Stimulated activated effector memory CD8-positive, alpha-beta T cell treated with anti-CD3 and anti-CD28 coated beads, Interleukin-12 subunit alpha, Interleukin-12 subunit beta, amount 100 ng/mL, for 72 hours (primary cell): ENCODE data around the gene CHD3.

Experiments used
- ATAC-seq: fragments of 150-1000 bp; cut with Tn5 transposase; 2 replicates; pipeline ENCODE4 v1.10.0; 2021
- DNase-seq, 2 donors: peaks; one replicate each; pipeline ENCODE4 v3.0.0; 2021 to 2022; ENCODE audit warnings: low spot score in 2 of 2
- H3K27ac Mint-ChIP-seq: one replicate; pipeline ENCODE4 v1.8.0; 2022; ENCODE audit warnings: mild to moderate bottlenecking, mixed read lengths
- H3K36me3 Mint-ChIP-seq: one replicate; pipeline ENCODE4 v1.8.0; 2022; ENCODE audit warnings: mild to moderate bottlenecking, mixed read lengths
- H3K4me1 Mint-ChIP-seq: one replicate; pipeline ENCODE4 v1.8.0; 2022; ENCODE audit warnings: mixed read lengths
- H3K4me3 Mint-ChIP-seq: one replicate; pipeline ENCODE4 v1.8.0; 2022; ENCODE audit warnings: mild to moderate bottlenecking, mixed read lengths
- H3K9me3 Mint-ChIP-seq: one replicate; pipeline ENCODE4 v1.8.0; 2022; ENCODE audit warnings: mixed read lengths

The CHD3 gene

GRCh38 chr17:7888184-7888920 lies at the start of gene CHD3:
Gene CHD3, plus strand, starts transcription at chr17:7888789. Its CDS starts 212 bp downstream, at chr17:7889001.
- Mint-ChIP-seq H3K4me3 (no peak within 1 kb of the TSS), H3K4me1 (peaks cover 8% of the 10 kb centered on the region), H3K36me3 (no peaks in the 10 kb centered on the region), H3K9me3 (no peaks in the 10 kb centered on the region), H3K27ac (no peak within 1 kb of the TSS)
- DNase-seq (peak; percentile 20 to 70), ATAC-seq (peak; percentile 27)

- Mint-ChIP-seq H3K27ac (peak overlapping the region; percentile 84), H3K36me3 (peaks cover 38% of the 10 kb centered on the region), H3K9me3 (no peaks in the 10 kb centered on the region), H3K4me3 (peak overlapping the region; percentile 99), H3K4me1 (peaks cover 79% of the 10 kb centered on the region)
- DNase-seq (no peak), ATAC-seq (no peak)
These were observed 49.3 kb upstream of the CHD3 start for GRCh38 chr17:7839190-7839875.

- Mint-ChIP-seq H3K4me3 (peak overlapping the region; percentile 80), H3K4me1 (peaks cover 74% of the 10 kb centered on the region), H3K9me3 (no peaks in the 10 kb centered on the region), H3K36me3 (peaks cover 33% of the 10 kb centered on the region), H3K27ac (peak overlapping the region; percentile 98)
- no peak for DNase-seq
- ATAC-seq: no peak
These were observed 48.7 kb upstream of the CHD3 start for GRCh38 chr17:7839876-7840261.

- ATAC-seq: no peak
- no peaks in the 10 kb centered on the region for H3K9me3 Mint-ChIP-seq
- peaks cover 77% of the 10 kb centered on the region for H3K4me1 Mint-ChIP-seq
- H3K4me3 Mint-ChIP-seq: peak overlapping the region; percentile 80
- no peak for DNase-seq
- H3K27ac Mint-ChIP-seq: peak overlapping the region; percentile 98
- peaks cover 27% of the 10 kb centered on the region for H3K36me3 Mint-ChIP-seq
These were observed 48.1 kb upstream of the CHD3 start for GRCh38 chr17:7840441-7840840.

GRCh38 chr17:7840875-7841274 lies 47.7 kb upstream of the CHD3 start:
- ATAC-seq: no peak
- Mint-ChIP-seq H3K9me3 (no peaks in the 10 kb centered on the region), H3K4me1 (peaks cover 81% of the 10 kb centered on the region), H3K27ac (peak overlapping the region; percentile 98), H3K4me3 (peak overlapping the region; percentile 80), H3K36me3 (peaks cover 25% of the 10 kb centered on the region)
- DNase-seq: no peak

- peaks cover 81% of the 10 kb centered on the region for H3K4me1 Mint-ChIP-seq
- ATAC-seq: peak; percentile 68
- H3K4me3 Mint-ChIP-seq: peak overlapping the region; percentile 80
- H3K9me3 Mint-ChIP-seq: no peaks in the 10 kb centered on the region
- peak overlapping the region; percentile 98 for H3K27ac Mint-ChIP-seq
- H3K36me3 Mint-ChIP-seq: peaks cover 19% of the 10 kb centered on the region
- peak in 1 of 2 donors; percentile 75 for DNase-seq
These were observed 47.1 kb upstream of the CHD3 start for GRCh38 chr17:7841396-7841914.

GRCh38 chr17:7841915-7842379 lies 46.6 kb upstream of the CHD3 start:
- H3K27ac Mint-ChIP-seq: peak overlapping the region; percentile 98
- ATAC-seq (peak; percentile 38), DNase-seq (peak in 1 of 2 donors; percentile 95)
- peaks cover 81% of the 10 kb centered on the region for H3K4me1 Mint-ChIP-seq
- peaks cover 15% of the 10 kb centered on the region for H3K36me3 Mint-ChIP-seq
- no peaks in the 10 kb centered on the region for H3K9me3 Mint-ChIP-seq
- peak overlapping the region; percentile 80 for H3K4me3 Mint-ChIP-seq

GRCh38 chr17:7842380-7843256 lies 46.0 kb upstream of the CHD3 start:
- H3K9me3 Mint-ChIP-seq: no peaks in the 10 kb centered on the region
- peak overlapping the region; percentile 98 for H3K27ac Mint-ChIP-seq
- peak; percentile 68 for ATAC-seq
- peaks cover 81% of the 10 kb centered on the region for H3K4me1 Mint-ChIP-seq
- H3K4me3 Mint-ChIP-seq: peak overlapping the region; percentile 80
- peaks cover 15% of the 10 kb centered on the region for H3K36me3 Mint-ChIP-seq
- DNase-seq: peak; percentile 87 to 98

GRCh38 chr17:7843257-7843535 lies 45.4 kb upstream of the CHD3 start:
- Mint-ChIP-seq H3K4me3 (peak overlapping the region; percentile 80), H3K9me3 (no peaks in the 10 kb centered on the region), H3K4me1 (peaks cover 81% of the 10 kb centered on the region), H3K27ac (peak overlapping the region; percentile 98), H3K36me3 (peaks cover 15% of the 10 kb centered on the region)
- ATAC-seq (no peak), DNase-seq (no peak)

GRCh38 chr17:7843536-7844291 lies 44.9 kb upstream of the CHD3 start:
- H3K4me3 Mint-ChIP-seq: peak overlapping the region; percentile 80
- no peaks in the 10 kb centered on the region for H3K9me3 Mint-ChIP-seq
- ATAC-seq (peak; percentile 27), DNase-seq (peak; percentile 76 to 92)
- peak overlapping the region; percentile 98 for H3K27ac Mint-ChIP-seq
- peaks cover 10% of the 10 kb centered on the region for H3K36me3 Mint-ChIP-seq
- peaks cover 78% of the 10 kb centered on the region for H3K4me1 Mint-ChIP-seq

- DNase-seq: peak; percentile 66 to 91
- H3K27ac Mint-ChIP-seq: peak overlapping the region; percentile 98
These were observed 44.1 kb upstream of the CHD3 start for GRCh38 chr17:7844292-7845154.

GRCh38 chr17:7845359-7846062 lies 43.1 kb upstream of the CHD3 start:
- Mint-ChIP-seq H3K36me3 (no peaks in the 10 kb centered on the region), H3K4me3 (peak overlapping the region; percentile 80)

More at GRCh38 chr17:7844292-7845154, 44.1 kb upstream of the CHD3 start:
- Mint-ChIP-seq H3K9me3 (no peaks in the 10 kb centered on the region), H3K4me1 (peaks cover 72% of the 10 kb centered on the region), H3K4me3 (peak overlapping the region; percentile 80), H3K36me3 (peaks cover 2% of the 10 kb centered on the region)
- peak; percentile 65 for ATAC-seq

GRCh38 chr17:7846063-7846735 lies 42.4 kb upstream of the CHD3 start:
- ATAC-seq: no peak
- H3K4me1 Mint-ChIP-seq: peaks cover 72% of the 10 kb centered on the region
- DNase-seq: no peak
- H3K4me3 Mint-ChIP-seq: peak overlapping the region; percentile 80
- H3K27ac Mint-ChIP-seq: peak overlapping the region; percentile 98
- H3K36me3 Mint-ChIP-seq: no peaks in the 10 kb centered on the region
- H3K9me3 Mint-ChIP-seq: no peaks in the 10 kb centered on the region

More at GRCh38 chr17:7845359-7846062, 43.1 kb upstream of the CHD3 start:
- H3K9me3 Mint-ChIP-seq: no peaks in the 10 kb centered on the region
- ATAC-seq: no peak
- H3K4me1 Mint-ChIP-seq: peaks cover 72% of the 10 kb centered on the region
- peak overlapping the region; percentile 98 for H3K27ac Mint-ChIP-seq
- no peak for DNase-seq
